T-helper 2 cell treated with Interferon-gamma antibody and Interleukin-4, amounts not matched to agents 5 μg/mL and 100 μg/mL, for 36 hours (primary cell): ENCODE results near the gene VAV2.

ENCODE experiments used
- DNase-seq: peaks from one replicate; pipeline ENCODE4 v3.0.0; 2021; ENCODE audit warnings: low spot score
- H3K27ac Mint-ChIP-seq: one replicate; pipeline ENCODE4 v1.8.0; 2021; ENCODE audit warnings: mild to moderate bottlenecking, mixed read lengths
- H3K27me3 Mint-ChIP-seq: one replicate; pipeline ENCODE4 v1.8.0; 2021; ENCODE audit warnings: low read depth, mixed read lengths
- H3K36me3 Mint-ChIP-seq: one replicate; pipeline ENCODE4 v1.8.0; 2021; ENCODE audit warnings: low read depth, mixed read lengths
- H3K4me1 Mint-ChIP-seq: one replicate; pipeline ENCODE4 v1.8.0; 2021; ENCODE audit warnings: low read depth, mixed read lengths
- H3K4me3 Mint-ChIP-seq: one replicate; pipeline ENCODE4 v1.8.0; 2022; ENCODE audit warnings: mild to moderate bottlenecking, moderate library complexity, mixed read lengths
- H3K9me3 Mint-ChIP-seq: one replicate; pipeline ENCODE4 v1.8.0; 2021; ENCODE audit warnings: mixed read lengths

The VAV2 gene, protein sequence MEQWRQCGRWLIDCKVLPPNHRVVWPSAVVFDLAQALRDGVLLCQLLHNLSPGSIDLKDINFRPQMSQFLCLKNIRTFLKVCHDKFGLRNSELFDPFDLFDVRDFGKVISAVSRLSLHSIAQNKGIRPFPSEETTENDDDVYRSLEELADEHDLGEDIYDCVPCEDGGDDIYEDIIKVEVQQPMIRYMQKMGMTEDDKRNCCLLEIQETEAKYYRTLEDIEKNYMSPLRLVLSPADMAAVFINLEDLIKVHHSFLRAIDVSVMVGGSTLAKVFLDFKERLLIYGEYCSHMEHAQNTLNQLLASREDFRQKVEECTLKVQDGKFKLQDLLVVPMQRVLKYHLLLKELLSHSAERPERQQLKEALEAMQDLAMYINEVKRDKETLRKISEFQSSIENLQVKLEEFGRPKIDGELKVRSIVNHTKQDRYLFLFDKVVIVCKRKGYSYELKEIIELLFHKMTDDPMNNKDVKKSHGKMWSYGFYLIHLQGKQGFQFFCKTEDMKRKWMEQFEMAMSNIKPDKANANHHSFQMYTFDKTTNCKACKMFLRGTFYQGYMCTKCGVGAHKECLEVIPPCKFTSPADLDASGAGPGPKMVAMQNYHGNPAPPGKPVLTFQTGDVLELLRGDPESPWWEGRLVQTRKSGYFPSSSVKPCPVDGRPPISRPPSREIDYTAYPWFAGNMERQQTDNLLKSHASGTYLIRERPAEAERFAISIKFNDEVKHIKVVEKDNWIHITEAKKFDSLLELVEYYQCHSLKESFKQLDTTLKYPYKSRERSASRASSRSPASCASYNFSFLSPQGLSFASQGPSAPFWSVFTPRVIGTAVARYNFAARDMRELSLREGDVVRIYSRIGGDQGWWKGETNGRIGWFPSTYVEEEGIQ

DNA sequence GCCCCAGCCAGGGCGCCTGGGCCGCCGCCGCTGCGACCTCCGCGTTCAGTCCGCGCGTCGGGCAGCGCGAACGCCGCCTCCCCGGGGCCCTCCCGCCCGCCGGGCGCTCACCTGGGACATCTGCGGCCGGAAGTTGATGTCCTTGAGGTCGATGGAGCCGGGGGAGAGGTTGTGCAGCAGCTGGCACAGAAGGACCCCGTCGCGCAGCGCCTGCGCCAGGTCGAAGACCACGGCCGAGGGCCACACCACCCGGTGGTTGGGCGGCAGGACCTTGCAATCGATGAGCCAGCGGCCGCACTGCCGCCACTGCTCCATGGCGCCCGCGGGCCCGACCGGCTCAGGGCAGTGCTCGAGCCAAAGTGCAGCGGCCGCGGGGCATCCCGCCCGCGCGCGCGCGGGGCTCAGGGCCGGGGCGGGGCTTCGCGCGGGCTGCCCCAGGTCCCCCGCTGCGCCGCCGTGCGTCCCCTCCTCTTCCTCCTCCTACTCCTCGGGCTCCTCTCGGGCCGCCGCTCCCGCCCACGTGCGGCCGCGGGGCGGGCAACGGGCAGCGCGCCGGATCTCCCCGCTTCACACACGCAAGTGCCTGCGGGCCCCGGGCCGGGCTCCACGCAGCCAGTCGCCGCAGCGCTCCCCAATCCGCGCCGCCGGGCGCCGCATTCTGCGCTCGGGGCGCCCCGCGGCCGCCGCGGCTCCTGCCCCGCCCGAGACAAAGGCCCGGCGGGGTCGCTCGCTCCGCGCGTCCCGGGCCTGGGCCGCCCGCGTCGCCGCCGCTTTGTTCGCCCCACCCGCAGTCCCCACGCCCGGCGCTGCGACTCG lies at the start of gene VAV2:
Gene VAV2, minus strand, starts transcription at position 361 of the 816 bp plus-strand sequence. Its CDS starts 46 bp downstream, at position 315.
- no peak within 1 kb of the TSS for H3K27ac Mint-ChIP-seq
- peak within 1 kb of the TSS; percentile 68 for H3K4me3 Mint-ChIP-seq
- H3K27me3 Mint-ChIP-seq = peaks cover 19% of the 10 kb centered on the region
- no peaks in the 10 kb centered on the region for H3K9me3 Mint-ChIP-seq
- H3K36me3 Mint-ChIP-seq = no peaks in the 10 kb centered on the region
- H3K4me1 Mint-ChIP-seq = peaks cover 1% of the 10 kb centered on the region
- DNase-seq = peak; percentile 67

DNA sequence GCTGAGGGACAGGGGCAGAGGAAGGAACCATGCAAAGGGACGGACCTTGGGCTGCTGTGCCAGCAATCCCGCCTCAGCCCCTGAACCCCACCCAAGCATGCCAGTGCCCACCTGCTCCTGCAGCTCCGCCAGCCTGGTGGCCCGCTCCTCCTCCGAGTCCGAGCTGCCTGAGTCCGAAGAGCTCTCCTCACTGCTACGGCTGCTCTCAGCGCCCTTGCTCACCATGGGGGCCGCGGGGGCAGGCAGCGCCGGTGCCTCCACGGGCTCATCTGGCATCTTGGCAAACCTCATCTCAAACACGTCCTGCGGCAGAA lies 49.5 kb upstream of the VAV2 start:
- Mint-ChIP-seq H3K9me3 (no peaks in the 10 kb centered on the region), H3K4me3 (no peak overlapping the region), H3K4me1 (no peaks in the 10 kb centered on the region), H3K36me3 (peaks cover 34% of the 10 kb centered on the region), H3K27ac (no peak overlapping the region), H3K27me3 (no peaks in the 10 kb centered on the region)
- DNase-seq = no peak

DNA sequence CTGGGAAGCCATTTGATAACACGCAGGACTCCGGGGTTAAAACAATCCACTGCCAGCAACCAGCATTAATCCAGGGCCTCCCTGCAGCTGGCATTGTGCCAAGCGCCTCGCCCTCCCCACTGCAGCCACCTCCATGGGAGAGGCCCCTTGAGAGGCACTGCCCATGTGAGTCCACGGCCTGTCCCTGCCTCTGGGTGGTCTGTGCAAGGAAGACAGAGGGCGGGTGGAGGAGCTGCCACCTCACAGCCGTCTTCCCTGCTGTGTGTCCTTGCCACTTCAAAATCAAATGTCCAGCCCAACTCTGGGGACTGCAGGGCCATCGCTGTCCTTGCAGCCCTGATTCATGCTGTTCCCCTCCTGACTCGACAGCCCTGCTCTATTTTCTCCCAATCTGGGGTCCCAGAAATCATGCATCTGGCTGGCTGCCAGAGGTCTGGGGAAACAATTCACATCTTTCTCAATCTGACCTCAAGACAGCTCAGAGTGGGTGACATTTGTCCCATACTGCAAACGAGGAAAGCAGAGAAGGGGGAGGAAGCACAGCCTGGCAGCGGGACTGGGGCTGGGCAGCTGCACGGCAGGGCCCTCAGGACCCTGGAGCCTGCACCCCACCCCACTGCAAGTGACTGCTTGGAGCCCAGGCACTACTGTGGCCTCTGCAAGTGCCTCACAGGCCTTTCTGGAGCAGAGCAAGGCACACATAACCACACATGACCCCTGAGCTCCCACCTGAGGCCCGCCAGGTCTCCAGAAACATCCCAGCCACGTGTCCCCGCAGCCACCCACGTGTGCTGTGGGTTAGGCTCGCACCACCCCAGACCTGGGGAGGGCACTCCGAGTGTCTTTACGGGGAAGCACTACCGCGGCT lies 48.9 kb upstream of the VAV2 start:
- DNase-seq = no peak
- peaks cover 37% of the 10 kb centered on the region for H3K36me3 Mint-ChIP-seq
- no peaks in the 10 kb centered on the region for H3K4me1 Mint-ChIP-seq
- H3K27me3 Mint-ChIP-seq = no peaks in the 10 kb centered on the region
- H3K27ac Mint-ChIP-seq = no peak overlapping the region
- H3K4me3 Mint-ChIP-seq = no peak overlapping the region
- no peaks in the 10 kb centered on the region for H3K9me3 Mint-ChIP-seq

DNA sequence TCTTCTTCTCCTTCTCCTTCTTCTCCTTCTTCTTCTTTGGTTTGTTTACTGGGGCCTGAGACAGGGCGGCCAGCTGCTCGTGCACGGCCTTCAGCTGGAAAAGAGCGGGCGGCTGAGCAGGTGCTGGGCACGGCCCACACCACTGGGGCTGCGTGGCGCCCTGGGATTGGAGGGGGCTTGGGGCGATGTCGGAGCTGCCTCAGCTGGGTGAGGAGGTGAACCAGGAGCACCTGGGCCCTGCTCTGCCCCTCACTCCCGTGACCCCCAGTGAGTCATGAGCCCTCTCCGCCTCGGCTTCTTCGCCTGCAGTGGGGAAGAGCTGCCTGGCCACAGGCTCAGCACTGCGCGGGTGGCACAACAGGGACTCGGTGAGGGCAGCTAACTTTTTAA lies 48.0 kb upstream of the VAV2 start:
- no peaks in the 10 kb centered on the region for H3K27me3 Mint-ChIP-seq
- no peak overlapping the region for H3K4me3 Mint-ChIP-seq
- no peak for DNase-seq
- no peak overlapping the region for H3K27ac Mint-ChIP-seq
- H3K36me3 Mint-ChIP-seq = peaks cover 42% of the 10 kb centered on the region
- no peaks in the 10 kb centered on the region for H3K9me3 Mint-ChIP-seq
- no peaks in the 10 kb centered on the region for H3K4me1 Mint-ChIP-seq

DNA sequence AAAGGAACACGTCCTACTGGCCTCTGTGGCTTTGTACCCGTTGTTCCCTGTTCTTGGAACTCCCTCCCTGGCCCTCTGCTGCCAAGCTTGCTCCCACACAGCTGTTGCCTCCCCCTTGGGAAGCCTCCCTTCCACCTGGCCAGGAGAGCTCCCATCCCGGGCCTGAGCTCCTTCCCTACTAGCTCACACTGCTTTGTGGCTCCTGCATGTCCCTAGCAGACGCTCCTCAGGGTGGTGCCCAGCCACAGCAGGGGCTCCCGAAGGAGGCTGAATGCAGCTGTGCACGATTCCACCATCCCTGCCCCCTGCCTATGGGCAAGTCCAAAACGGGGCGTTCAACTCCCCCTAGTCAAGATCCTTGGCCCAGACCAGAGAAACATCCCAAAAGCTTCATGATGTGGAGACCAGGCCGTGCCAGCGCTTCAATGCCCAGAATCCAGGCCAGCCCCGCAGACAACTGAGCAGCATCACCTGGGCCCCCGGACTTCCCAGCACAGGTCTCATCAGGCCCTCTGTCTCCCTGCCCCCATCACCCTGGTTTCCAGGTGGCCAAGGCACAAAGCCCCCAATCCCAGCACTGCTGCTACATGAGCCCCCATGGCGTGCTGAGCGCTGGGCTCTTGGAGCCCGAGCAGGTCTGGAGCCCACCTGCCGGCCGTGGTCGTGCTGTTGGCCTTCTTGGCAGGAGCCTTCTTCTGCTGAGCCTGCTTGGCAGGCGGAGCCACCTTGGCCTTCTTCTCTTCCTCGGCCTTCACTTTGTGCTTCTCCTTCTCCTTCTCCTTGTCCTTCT lies 47.5 kb upstream of the VAV2 start:
- H3K4me1 Mint-ChIP-seq = no peaks in the 10 kb centered on the region
- peaks cover 45% of the 10 kb centered on the region for H3K36me3 Mint-ChIP-seq
- H3K4me3 Mint-ChIP-seq = no peak overlapping the region
- no peak for DNase-seq
- H3K9me3 Mint-ChIP-seq = no peaks in the 10 kb centered on the region
- no peaks in the 10 kb centered on the region for H3K27me3 Mint-ChIP-seq
- no peak overlapping the region for H3K27ac Mint-ChIP-seq

DNA sequence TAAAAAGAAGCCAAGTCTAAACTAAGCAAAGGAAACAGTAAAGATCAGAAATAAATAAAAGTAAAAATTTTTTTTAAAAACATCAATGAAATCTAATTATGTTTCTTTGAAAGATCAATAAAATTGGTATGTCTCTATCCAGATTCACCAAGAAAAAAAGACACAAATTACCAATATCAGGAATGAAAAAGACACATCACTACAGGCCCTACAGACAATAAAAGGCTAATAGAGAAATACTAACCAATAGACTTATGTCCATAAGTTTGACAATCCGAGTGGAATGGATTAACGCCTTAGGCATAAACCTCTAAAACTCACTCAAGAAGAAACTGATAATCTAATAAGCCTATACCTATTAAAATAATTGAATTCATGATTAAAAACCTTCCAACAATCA lies 45.5 kb upstream of the VAV2 start:
- Mint-ChIP-seq H3K4me3 (no peak overlapping the region), H3K27ac (no peak overlapping the region), H3K36me3 (peaks cover 52% of the 10 kb centered on the region), H3K27me3 (no peaks in the 10 kb centered on the region), H3K4me1 (no peaks in the 10 kb centered on the region), H3K9me3 (no peaks in the 10 kb centered on the region)
- DNase-seq = no peak

DNA sequence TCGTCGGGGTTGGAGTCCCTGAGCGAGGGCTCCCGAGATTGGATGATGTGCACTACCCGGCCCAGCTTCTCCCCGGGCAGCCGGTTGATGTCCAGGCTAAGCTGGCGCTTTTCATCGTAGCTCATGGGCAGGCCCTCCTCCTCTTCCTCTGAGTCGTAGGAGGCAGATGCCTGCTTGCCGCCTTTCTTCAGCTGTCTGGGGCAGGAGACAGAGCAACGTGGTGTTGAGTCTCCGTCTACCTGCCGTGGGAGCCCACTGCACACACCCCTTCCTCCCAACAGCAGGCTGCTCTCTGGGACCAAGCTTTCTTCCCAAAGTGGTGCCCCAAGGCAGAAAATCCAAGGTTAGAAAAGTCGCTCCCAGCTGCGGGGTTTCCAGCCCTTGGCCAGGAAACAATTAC lies 44.0 kb upstream of the VAV2 start:
- no peaks in the 10 kb centered on the region for H3K27me3 Mint-ChIP-seq
- H3K27ac Mint-ChIP-seq = no peak overlapping the region
- H3K9me3 Mint-ChIP-seq = no peaks in the 10 kb centered on the region
- H3K36me3 Mint-ChIP-seq = peaks cover 52% of the 10 kb centered on the region
- no peak for DNase-seq
- no peaks in the 10 kb centered on the region for H3K4me1 Mint-ChIP-seq
- H3K4me3 Mint-ChIP-seq = no peak overlapping the region

DNA sequence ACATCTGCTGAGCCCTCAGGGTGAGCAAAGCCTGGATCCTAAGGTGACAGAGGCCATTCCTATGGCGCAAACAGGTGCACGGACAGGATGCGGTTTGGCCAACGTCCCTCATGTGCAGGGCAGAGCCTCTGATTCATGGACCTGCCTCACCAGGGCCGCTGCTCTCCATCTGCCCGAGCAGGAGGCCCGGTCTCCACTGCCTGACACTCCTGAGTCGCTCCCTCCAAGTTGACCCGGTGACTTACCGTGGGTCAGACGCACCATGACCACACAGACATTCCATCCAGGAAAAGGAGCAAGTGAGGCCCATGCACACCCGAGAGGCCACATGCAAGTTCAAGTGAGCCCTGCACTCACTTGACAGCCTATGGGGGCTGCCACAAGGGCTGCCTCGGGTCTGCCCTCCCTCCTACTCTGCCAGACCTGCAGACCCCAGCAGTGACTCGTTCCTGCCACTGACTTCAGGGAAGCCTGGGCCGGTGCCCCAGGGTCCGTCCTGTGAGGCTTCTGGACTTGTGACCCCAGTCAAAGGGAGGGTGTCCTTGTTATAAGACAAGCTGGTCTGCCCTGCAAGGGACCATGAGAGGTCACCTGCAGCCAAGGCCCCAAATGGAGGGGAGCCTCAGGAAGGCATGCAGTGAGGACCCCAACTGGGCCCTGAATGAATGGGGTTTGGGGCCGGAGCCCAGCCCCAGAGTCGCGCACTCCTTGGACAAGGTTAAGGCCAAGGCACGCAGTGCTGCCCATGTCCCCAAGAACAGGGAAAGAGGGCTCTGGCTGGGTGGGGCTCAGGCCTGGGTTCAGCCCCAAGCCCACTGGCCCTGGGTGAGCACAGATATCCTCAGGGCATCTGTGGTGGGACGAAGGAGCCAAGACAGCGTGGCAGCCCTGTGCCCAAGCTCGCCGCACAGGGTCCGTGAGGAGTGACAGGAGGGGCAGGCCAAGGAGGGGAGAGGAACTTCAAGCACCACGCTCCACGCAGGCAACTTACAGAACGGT lies 43.2 kb upstream of the VAV2 start:
- Mint-ChIP-seq H3K4me1 (no peaks in the 10 kb centered on the region), H3K27ac (no peak overlapping the region), H3K4me3 (no peak overlapping the region), H3K9me3 (no peaks in the 10 kb centered on the region), H3K36me3 (peaks cover 49% of the 10 kb centered on the region), H3K27me3 (no peaks in the 10 kb centered on the region)
- DNase-seq = no peak

DNA sequence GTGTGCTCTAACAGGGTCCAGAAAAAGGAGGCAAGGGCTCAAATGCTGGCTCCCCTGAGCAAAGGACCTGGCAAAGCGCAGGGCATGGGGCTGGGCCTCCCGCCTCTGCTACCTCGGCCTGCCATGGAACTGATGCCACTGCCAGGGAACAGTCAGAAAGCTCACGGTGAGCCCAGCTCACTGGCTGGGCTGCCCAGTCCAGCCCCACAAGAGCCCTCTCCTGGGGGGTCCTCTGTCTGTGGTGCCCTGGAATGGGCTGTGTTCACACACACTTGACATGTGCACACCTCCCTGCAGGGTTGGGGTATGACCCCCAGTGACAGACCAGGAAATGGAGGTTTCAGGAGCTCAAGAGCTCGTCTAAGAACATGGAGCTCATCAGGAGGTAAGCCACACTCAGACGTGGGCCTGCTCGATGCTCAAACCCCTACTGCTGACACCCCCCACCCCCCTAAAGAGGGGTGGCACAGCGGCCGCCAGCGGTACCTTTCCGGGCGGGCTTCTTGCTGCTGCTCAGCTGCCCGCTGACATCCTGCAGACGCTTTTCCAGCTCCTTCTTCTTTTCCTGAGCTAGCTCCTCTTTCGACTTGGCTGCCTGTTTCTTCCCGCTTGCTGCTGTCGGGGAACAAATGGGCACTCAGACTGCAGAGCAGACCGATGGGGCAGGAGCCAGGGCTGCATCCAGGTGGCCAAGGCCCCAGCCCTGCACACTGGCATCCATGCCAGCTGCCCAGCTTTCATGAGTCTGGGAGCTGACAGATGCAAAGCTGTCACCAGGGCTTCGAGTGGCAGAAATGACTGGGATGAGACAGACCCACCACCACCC lies 42.3 kb upstream of the VAV2 start:
- no peak for DNase-seq
- Mint-ChIP-seq H3K9me3 (no peaks in the 10 kb centered on the region), H3K4me1 (no peaks in the 10 kb centered on the region), H3K27me3 (no peaks in the 10 kb centered on the region), H3K36me3 (peaks cover 40% of the 10 kb centered on the region), H3K27ac (no peak overlapping the region), H3K4me3 (no peak overlapping the region)

DNA sequence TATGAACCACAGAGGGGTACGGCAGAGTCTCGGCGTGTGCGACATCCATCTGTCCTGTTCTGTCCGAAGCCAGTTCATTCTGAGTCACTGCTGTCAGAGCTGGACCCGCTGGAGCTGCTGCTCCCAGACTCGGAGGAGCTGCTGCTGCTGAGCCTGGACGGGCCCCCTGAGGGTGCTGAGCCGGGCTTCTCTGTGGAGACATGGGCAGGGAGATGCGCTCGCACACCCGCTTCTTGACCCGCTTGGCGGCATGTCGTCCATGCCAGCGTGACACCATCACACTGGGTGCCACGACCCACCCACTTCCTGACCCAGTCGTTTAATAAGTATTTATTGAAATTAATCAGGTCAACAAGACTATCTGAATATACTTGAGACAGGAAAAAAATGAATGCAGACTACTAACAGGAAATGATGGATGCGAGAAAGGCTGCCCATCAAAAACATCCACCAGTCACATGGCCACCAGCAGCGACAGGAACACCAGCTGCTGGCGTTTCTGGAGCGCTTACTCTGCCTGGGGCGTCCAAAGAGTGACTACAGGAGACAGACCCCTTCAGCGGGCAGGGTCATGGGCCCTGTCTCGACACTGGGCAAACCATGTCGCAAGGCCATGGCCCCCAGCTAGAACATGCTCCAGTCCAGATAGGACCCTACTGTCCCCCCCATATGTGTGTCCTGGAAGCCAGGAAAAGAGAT lies 41.5 kb upstream of the VAV2 start:
- no peaks in the 10 kb centered on the region for H3K27me3 Mint-ChIP-seq
- no peak for DNase-seq
- no peak overlapping the region for H3K27ac Mint-ChIP-seq
- H3K4me1 Mint-ChIP-seq = no peaks in the 10 kb centered on the region
- peaks cover 33% of the 10 kb centered on the region for H3K36me3 Mint-ChIP-seq
- no peak overlapping the region for H3K4me3 Mint-ChIP-seq
- H3K9me3 Mint-ChIP-seq = no peaks in the 10 kb centered on the region
